Sigmoid colon (tissue), 3 donors: ENCODE data around the gene MYO10.

Experiments used
- POLR2A ChIP-seq, 2 donors: fragments of 450-650 bp; IDR thresholded peaks; one replicate each; pipeline ENCODE4 v1.6.1; 2016; ENCODE audit warnings: antibody characterized with exemption in 2 of 2, mild to moderate bottlenecking in 2 of 2, moderate library complexity in 2 of 2
- TF ChIP-seq, protein P1 (sequence below), 4 experiments: fragments of 450-650 bp in 3 of 4; fragments of 200-600 bp in 1 of 4; IDR thresholded peaks; one replicate each; pipeline ENCODE4 v1.5.1; 2016 to 2019; ENCODE audit warnings: antibody characterized with exemption in 4 of 4, mild to moderate bottlenecking in 3 of 4, moderate library complexity in 2 of 4

DNA sequence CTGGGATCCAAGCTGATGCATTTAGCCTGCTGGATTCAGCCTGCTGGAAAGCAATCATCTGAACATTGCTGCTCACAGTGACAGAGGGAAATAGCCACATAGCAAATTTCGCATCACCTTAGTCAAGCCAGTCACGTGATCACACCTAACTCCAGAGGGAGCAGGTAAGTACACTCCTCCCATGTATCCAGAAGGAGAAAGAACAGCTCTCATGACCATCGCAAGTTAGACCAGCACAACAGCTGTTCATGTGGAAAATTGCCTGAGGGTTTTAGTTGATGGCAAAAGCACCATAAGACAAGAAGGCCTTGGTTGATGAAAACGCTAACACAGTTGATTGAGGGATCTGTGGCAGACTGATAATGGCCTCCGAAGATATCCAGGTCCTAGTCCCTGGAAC lies 34.2 kb upstream of the MYO10 start:
- TF ChIP-seq, protein P1, sequence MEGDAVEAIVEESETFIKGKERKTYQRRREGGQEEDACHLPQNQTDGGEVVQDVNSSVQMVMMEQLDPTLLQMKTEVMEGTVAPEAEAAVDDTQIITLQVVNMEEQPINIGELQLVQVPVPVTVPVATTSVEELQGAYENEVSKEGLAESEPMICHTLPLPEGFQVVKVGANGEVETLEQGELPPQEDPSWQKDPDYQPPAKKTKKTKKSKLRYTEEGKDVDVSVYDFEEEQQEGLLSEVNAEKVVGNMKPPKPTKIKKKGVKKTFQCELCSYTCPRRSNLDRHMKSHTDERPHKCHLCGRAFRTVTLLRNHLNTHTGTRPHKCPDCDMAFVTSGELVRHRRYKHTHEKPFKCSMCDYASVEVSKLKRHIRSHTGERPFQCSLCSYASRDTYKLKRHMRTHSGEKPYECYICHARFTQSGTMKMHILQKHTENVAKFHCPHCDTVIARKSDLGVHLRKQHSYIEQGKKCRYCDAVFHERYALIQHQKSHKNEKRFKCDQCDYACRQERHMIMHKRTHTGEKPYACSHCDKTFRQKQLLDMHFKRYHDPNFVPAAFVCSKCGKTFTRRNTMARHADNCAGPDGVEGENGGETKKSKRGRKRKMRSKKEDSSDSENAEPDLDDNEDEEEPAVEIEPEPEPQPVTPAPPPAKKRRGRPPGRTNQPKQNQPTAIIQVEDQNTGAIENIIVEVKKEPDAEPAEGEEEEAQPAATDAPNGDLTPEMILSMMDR (IDR thresholded peaks at IDR 0.05), result no peak
- TF ChIP-seq POLR2A (IDR thresholded peaks at IDR 0.05), result no peak
